Measurements from ENCODE around the gene THSD7B. TPM values are rescaled to one million over a fixed set of nuclear protein-coding genes. Genes with fewer than 3 reads are reported as not detected.

The THSD7B gene
- total and polyA plus RNA-seq, 9 donors, result 0.10 to 0.82 (median 0.37) TPM; not detected in 1

GRCh38 chr2:137047369-137047768 is 282.0 kb downstream of the THSD7B start:
- H3K4me3 ChIP-seq, result no peak overlapping the region
- H3K4me1 ChIP-seq (ENCODE audit: insufficient read depth), result no peaks in the 10 kb centered on the region
- no peak for TF ChIP-seq EP300 (IDR thresholded peaks at IDR 0.05)
- no peak for TF ChIP-seq POLR2A (IDR thresholded peaks at IDR 0.05)
- no peak for TF ChIP-seq CTCF (IDR thresholded peaks at IDR 0.05)
- no peak for DNase-seq
- intact Hi-C loops (cut with DNase I), result no loop called here
- no peak overlapping the region for H3K27ac ChIP-seq
- H3K36me3 ChIP-seq, result no peaks in the 10 kb centered on the region
- WGBS, 3 donors, result 51 to 59% (median 54%) methylated on average over 5 of the region's 5 CpGs
- H3K27me3 ChIP-seq, result no peaks in the 10 kb centered on the region
- H3K9me3 ChIP-seq, result no peaks in the 10 kb centered on the region

GRCh38 chr2:137048455-137048854 is 283.1 kb downstream of the THSD7B start:
- Histone ChIP-seq H3K4me1 (ENCODE audit: insufficient read depth) (no peaks in the 10 kb centered on the region), H3K27ac (no peak overlapping the region), H3K36me3 (no peaks in the 10 kb centered on the region), H3K27me3 (no peaks in the 10 kb centered on the region), H3K4me3 (no peak overlapping the region), H3K9me3 (no peaks in the 10 kb centered on the region)
- DNase-seq, result no peak
- TF ChIP-seq POLR2A (IDR thresholded peaks at IDR 0.05) (no peak), CTCF (IDR thresholded peaks at IDR 0.05) (no peak), EP300 (IDR thresholded peaks at IDR 0.05) (no peak)
- WGBS, 3 donors, result 54 to 72% (median 59%) methylated on average over 5 of the region's 5 CpGs
- intact Hi-C loops (cut with DNase I), result no loop called here

GRCh38 chr2:137049518-137049917 is 284.2 kb downstream of the THSD7B start:
- Histone ChIP-seq H3K27me3 (no peaks in the 10 kb centered on the region), H3K9me3 (no peaks in the 10 kb centered on the region), H3K36me3 (no peaks in the 10 kb centered on the region), H3K4me3 (no peak overlapping the region), H3K4me1 (ENCODE audit: insufficient read depth) (no peaks in the 10 kb centered on the region), H3K27ac (no peak overlapping the region)
- no peak for TF ChIP-seq POLR2A (IDR thresholded peaks at IDR 0.05)
- TF ChIP-seq EP300 (IDR thresholded peaks at IDR 0.05), result no peak
- TF ChIP-seq CTCF (IDR thresholded peaks at IDR 0.05), result no peak
- no peak for DNase-seq
- intact Hi-C loops (cut with DNase I), result no loop called here

GRCh38 chr2:137050949-137051348 is 285.6 kb downstream of the THSD7B start:
- intact Hi-C loops (cut with DNase I), result no loop called here

More at GRCh38 chr2:137050949-137051348, 285.6 kb downstream of the THSD7B start:
- Histone ChIP-seq H3K27me3 (no peaks in the 10 kb centered on the region), H3K4me1 (ENCODE audit: insufficient read depth) (no peaks in the 10 kb centered on the region), H3K4me3 (no peak overlapping the region), H3K9me3 (no peaks in the 10 kb centered on the region), H3K27ac (no peak overlapping the region), H3K36me3 (no peaks in the 10 kb centered on the region)
- no peak for DNase-seq
- TF ChIP-seq CTCF (IDR thresholded peaks at IDR 0.05) (no peak), EP300 (IDR thresholded peaks at IDR 0.05) (no peak), POLR2A (IDR thresholded peaks at IDR 0.05) (no peak)
- 82 to 88% (median 86%) methylated on average over 2 of the region's 2 CpGs for WGBS, 3 donors
